GM12873 (cell line): ENCODE measurements around the gene CFAP410.

Source experiments
- CTCF ChIP-seq: IDR thresholded peaks from 2 replicates; pipeline ENCODE4 v1.5.1; 2012; ENCODE audit warnings: low read depth, mild to moderate bottlenecking, moderate library complexity, low read length, control low read depth; ENCODE audit not compliant: insufficient read depth; ENCODE audit errors: missing control alignments

Gene CFAP410

GRCh38 chr21:44290327-44291077 lies 48.7 kb downstream of the CFAP410 start:
- TF ChIP-seq CTCF: no peak

- no peak for TF ChIP-seq CTCF
Observed at GRCh38 chr21:44289381-44290010, 49.7 kb downstream of the CFAP410 start.

- no peak for TF ChIP-seq CTCF
Observed at GRCh38 chr21:44288251-44289110, 50.7 kb downstream of the CFAP410 start.

GRCh38 chr21:44286716-44287632 lies 52.2 kb downstream of the CFAP410 start:
- TF ChIP-seq CTCF: no peak

GRCh38 chr21:44286086-44286715 lies 53.0 kb downstream of the CFAP410 start:
- TF ChIP-seq CTCF: no peak

- no peak for TF ChIP-seq CTCF
Observed at GRCh38 chr21:44285138-44285992, 53.8 kb downstream of the CFAP410 start, which contains the start of gene AIRE. TSS of gene AIRE (plus strand) at chr21:44285876. CDS start at chr21:44286007, 131 bp downstream.
